Mesothelial cell of epicardium (in vitro differentiated cells): Measurements from ENCODE around the gene KRTAP9-4. TPM values are rescaled to one million over a fixed set of nuclear protein-coding genes. Genes with fewer than 3 reads are reported as not detected.

Experiments used
- DNase-seq, 2 experiments: peaks; one replicate each; pipeline ENCODE4 v3.0.0; 2021; ENCODE audit warnings: low spot score in 2 of 2; ENCODE audit not compliant: unreplicated experiment in 2 of 2
- H3K27ac Mint-ChIP-seq: 2 replicates; pipeline ENCODE4 v1.8.0; 2021; ENCODE audit warnings: mixed read lengths
- H3K27me3 Mint-ChIP-seq: 2 replicates; pipeline ENCODE4 v1.8.0; 2021; ENCODE audit warnings: low read depth, mixed read lengths
- H3K36me3 Mint-ChIP-seq: 2 replicates; pipeline ENCODE4 v1.8.0; 2021; ENCODE audit warnings: mixed read lengths
- H3K4me1 Mint-ChIP-seq: 2 replicates; pipeline ENCODE4 v1.8.0; 2021; ENCODE audit warnings: mixed read lengths
- H3K4me3 Mint-ChIP-seq: 2 replicates; pipeline ENCODE4 v1.8.0; 2021; ENCODE audit warnings: mild to moderate bottlenecking, moderate library complexity, mixed read lengths
- H3K9me3 Mint-ChIP-seq: 2 replicates; pipeline ENCODE4 v1.8.0; 2021; ENCODE audit warnings: mixed read lengths
- CTCF ChIP-seq: fragments of 200-600 bp; sonication (generic); IDR thresholded peaks from one replicate; pipeline ENCODE4 v1.5.0; 2021; ENCODE audit warnings: antibody characterized with exemption; ENCODE audit not compliant: unreplicated experiment
- total RNA-seq: library from RNA; stranded (reverse); gene quantifications from 3 replicates; pipeline ENCODE4 v1.2.1, GENCODE V29; 2021

KRTAP9-4 gene
- total RNA-seq, 1 donor from 2014 or later, result not detected

- H3K4me3 Mint-ChIP-seq, result no peak overlapping the region
- no peak for TF ChIP-seq CTCF
- DNase-seq, result no peak
- no peaks in the 10 kb centered on the region for H3K36me3 Mint-ChIP-seq
- H3K27ac Mint-ChIP-seq, result peak overlapping the region; percentile 64
- H3K9me3 Mint-ChIP-seq, result peaks cover 8% of the 10 kb centered on the region
- no peaks in the 10 kb centered on the region for H3K27me3 Mint-ChIP-seq
- peaks cover 26% of the 10 kb centered on the region for H3K4me1 Mint-ChIP-seq
Observed at GRCh38 chr17:41284043-41284442, 34.6 kb downstream of the KRTAP9-4 start.

GRCh38 chr17:41284546-41284945, 35.1 kb downstream of the KRTAP9-4 start:
- Mint-ChIP-seq H3K4me1 (peaks cover 26% of the 10 kb centered on the region), H3K27me3 (no peaks in the 10 kb centered on the region), H3K4me3 (no peak overlapping the region), H3K27ac (peak overlapping the region; percentile 65), H3K9me3 (peaks cover 7% of the 10 kb centered on the region), H3K36me3 (no peaks in the 10 kb centered on the region)
- DNase-seq, result no peak
- no peak for TF ChIP-seq CTCF

- Mint-ChIP-seq H3K27ac (no peak overlapping the region), H3K9me3 (no peaks in the 10 kb centered on the region), H3K4me3 (no peak overlapping the region), H3K27me3 (no peaks in the 10 kb centered on the region), H3K4me1 (peaks cover 39% of the 10 kb centered on the region), H3K36me3 (no peaks in the 10 kb centered on the region)
- TF ChIP-seq CTCF, result no peak
- DNase-seq, result no peak
Observed at GRCh38 chr17:41287050-41287449, 37.6 kb downstream of the KRTAP9-4 start.

GRCh38 chr17:41294016-41294415, 44.5 kb downstream of the KRTAP9-4 start:
- Mint-ChIP-seq H3K9me3 (peaks cover 3% of the 10 kb centered on the region), H3K27ac (no peak overlapping the region)

GRCh38 chr17:41296846-41297245, 47.4 kb downstream of the KRTAP9-4 start:
- no peaks in the 10 kb centered on the region for H3K27me3 Mint-ChIP-seq
- H3K36me3 Mint-ChIP-seq, result peaks cover 6% of the 10 kb centered on the region
- H3K27ac Mint-ChIP-seq, result no peak overlapping the region
- no peak overlapping the region for H3K4me3 Mint-ChIP-seq
- no peak for TF ChIP-seq CTCF
- peaks cover 15% of the 10 kb centered on the region for H3K9me3 Mint-ChIP-seq
- DNase-seq, result no peak
- peaks cover 17% of the 10 kb centered on the region for H3K4me1 Mint-ChIP-seq

More at GRCh38 chr17:41294016-41294415, 44.5 kb downstream of the KRTAP9-4 start:
- TF ChIP-seq CTCF, result no peak
- no peak for DNase-seq
- no peaks in the 10 kb centered on the region for H3K27me3 Mint-ChIP-seq
- no peak overlapping the region for H3K4me3 Mint-ChIP-seq
- H3K36me3 Mint-ChIP-seq, result no peaks in the 10 kb centered on the region
- peaks cover 28% of the 10 kb centered on the region for H3K4me1 Mint-ChIP-seq
